Measurements from ENCODE around the gene ZNF460. TPM values are rescaled to one million over a fixed set of nuclear protein-coding genes. Genes with fewer than 3 reads are reported as not detected.
A peak's percentile ranks its signal among the peaks of the same experiment; 100 is the strongest.

The ZNF460 gene
- total and polyA plus RNA-seq, 10 of the 15 experiments (the other 5 are each of a cell fraction or from before 2014, with no cell fraction given): 0.15 to 43.0 (median 8.7) TPM

DNA sequence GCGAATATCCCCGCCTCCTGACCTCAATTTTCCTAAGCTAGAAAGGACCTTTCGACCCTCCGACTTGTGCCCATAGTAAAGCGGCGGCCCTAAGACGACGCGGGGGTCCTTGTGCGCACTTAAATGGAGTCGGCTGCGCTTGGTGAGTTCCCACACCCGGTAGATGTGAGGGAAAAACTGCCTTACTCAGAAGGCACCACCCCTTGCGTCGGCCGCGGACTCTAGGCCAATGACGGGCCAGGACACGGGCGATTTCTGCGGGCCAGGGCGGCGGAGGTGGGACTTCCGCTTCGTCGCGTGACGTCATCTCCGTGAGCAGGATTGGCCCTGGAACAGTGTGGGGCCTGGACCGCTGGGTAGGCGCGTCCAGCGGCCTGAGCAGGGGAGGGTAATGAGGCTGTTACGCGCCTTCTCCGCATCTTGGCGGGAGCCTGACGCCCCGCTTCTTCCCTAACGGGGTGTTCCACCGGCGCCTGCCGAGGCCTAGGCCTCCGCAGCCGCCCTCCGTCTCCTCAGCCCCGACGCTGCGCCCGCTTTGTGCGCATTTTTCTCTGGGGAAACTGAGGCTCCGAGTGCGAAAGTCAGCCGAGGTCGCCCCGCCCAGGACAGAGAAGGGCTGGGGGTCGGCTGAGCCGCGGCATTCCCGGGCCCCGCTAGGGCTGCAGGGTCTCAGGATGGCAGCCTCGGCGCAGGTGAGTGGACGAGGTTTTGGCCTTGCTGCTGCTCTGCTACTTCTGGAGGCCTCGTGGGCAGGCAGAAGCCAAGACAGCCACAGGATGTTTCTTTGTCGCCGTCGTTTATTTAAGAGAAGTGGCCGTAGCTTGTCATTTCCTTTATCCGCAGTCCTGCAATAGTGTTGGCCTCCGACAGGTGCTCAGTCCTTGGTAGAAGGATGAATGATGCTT is 40.1 kb downstream of the ZNF460 start, which contains the start of gene ZNF543 (continued):
- TF ChIP-seq NR2C1 (IDR thresholded peaks at IDR 0.05) (peak; percentile 48; the same call in 1 of the 2 replicates), NBN (IDR thresholded peaks at IDR 0.05) (peak; percentile 100), ZNF274 (IDR thresholded peaks at IDR 0.05; ENCODE audit: insufficient read depth, insufficient read length) (no peak), CBX3 (IDR thresholded peaks at IDR 0.05; ENCODE audit: borderline replicate concordance, low read depth) (no peak), MYB (IDR thresholded peaks at IDR 0.05; ENCODE audit: borderline replicate concordance, low read depth, low read length) (no peak), RBBP5 (conservative IDR thresholded peaks at IDR 0.05) (no peak), RFX5 (IDR thresholded peaks at IDR 0.05; ENCODE audit: low read depth, low read length) (peak; percentile 72), JUND (IDR thresholded peaks at IDR 0.05; ENCODE audit: low read depth, low read length) (peak; percentile 85), NFYB (IDR thresholded peaks at IDR 0.05; ENCODE audit: insufficient read depth, low read depth, low read length) (peak; percentile 61; the same call in 1 of the 2 replicates), NR2C2 (IDR thresholded peaks at IDR 0.05; ENCODE audit: borderline replicate concordance, control insufficient read depth, insufficient read length, low read depth) (no peak), NFYA (IDR thresholded peaks at IDR 0.05; ENCODE audit: borderline replicate concordance, low read depth, low read length) (no peak), CHD4 (IDR thresholded peaks at IDR 0.05) (no peak), HDGF (IDR thresholded peaks at IDR 0.05) (no peak; the same call in 1 of the 2 replicates), IKZF2 (IDR thresholded peaks at IDR 0.05) (no peak; a peak in 1 of 4 replicates), KLF5 (IDR thresholded peaks at IDR 0.05; ENCODE audit: partially characterized antibody) (peak; percentile 65), BRCA1 (IDR thresholded peaks at IDR 0.05; ENCODE audit: low read depth, low read length) (peak; percentile 43; the same call in 1 of the 2 replicates), SPI1 (IDR thresholded peaks at IDR 0.05; ENCODE audit: borderline replicate concordance, insufficient read depth, low read depth, low read length) (peak; percentile 50; the same call in 1 of the 2 replicates), CHD2 (IDR thresholded peaks at IDR 0.05; ENCODE audit: borderline replicate concordance, low read depth, low read length) (peak; percentile 84), BMI1 (IDR thresholded peaks at IDR 0.05; ENCODE audit: borderline replicate concordance) (no peak), PML (IDR thresholded peaks at IDR 0.05; ENCODE audit: low read length) (peak; percentile 87), SMC3 (IDR thresholded peaks at IDR 0.05; ENCODE audit: borderline replicate concordance, low read length) (no peak; the same call in 1 of the 2 replicates), JUNB (IDR thresholded peaks at IDR 0.05) (no peak), SP1 (IDR thresholded peaks at IDR 0.05; ENCODE audit: low read depth, low read length) (peak; percentile 81), DPF2 (IDR thresholded peaks at IDR 0.05) (0 out of 2 replicates have a peak, but pooled peaks have one; percentile 51)
- TF ChIP-seq, protein P1, sequence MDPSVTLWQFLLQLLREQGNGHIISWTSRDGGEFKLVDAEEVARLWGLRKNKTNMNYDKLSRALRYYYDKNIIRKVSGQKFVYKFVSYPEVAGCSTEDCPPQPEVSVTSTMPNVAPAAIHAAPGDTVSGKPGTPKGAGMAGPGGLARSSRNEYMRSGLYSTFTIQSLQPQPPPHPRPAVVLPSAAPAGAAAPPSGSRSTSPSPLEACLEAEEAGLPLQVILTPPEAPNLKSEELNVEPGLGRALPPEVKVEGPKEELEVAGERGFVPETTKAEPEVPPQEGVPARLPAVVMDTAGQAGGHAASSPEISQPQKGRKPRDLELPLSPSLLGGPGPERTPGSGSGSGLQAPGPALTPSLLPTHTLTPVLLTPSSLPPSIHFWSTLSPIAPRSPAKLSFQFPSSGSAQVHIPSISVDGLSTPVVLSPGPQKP (IDR thresholded peaks at IDR 0.05; ENCODE audit: low read depth, low read length): no peak
- TF ChIP-seq, protein P2, sequence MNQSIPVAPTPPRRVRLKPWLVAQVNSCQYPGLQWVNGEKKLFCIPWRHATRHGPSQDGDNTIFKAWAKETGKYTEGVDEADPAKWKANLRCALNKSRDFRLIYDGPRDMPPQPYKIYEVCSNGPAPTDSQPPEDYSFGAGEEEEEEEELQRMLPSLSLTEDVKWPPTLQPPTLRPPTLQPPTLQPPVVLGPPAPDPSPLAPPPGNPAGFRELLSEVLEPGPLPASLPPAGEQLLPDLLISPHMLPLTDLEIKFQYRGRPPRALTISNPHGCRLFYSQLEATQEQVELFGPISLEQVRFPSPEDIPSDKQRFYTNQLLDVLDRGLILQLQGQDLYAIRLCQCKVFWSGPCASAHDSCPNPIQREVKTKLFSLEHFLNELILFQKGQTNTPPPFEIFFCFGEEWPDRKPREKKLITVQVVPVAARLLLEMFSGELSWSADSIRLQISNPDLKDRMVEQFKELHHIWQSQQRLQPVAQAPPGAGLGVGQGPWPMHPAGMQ (IDR thresholded peaks at IDR 0.05; ENCODE audit: borderline replicate concordance): no peak
- TF ChIP-seq, protein P3, sequence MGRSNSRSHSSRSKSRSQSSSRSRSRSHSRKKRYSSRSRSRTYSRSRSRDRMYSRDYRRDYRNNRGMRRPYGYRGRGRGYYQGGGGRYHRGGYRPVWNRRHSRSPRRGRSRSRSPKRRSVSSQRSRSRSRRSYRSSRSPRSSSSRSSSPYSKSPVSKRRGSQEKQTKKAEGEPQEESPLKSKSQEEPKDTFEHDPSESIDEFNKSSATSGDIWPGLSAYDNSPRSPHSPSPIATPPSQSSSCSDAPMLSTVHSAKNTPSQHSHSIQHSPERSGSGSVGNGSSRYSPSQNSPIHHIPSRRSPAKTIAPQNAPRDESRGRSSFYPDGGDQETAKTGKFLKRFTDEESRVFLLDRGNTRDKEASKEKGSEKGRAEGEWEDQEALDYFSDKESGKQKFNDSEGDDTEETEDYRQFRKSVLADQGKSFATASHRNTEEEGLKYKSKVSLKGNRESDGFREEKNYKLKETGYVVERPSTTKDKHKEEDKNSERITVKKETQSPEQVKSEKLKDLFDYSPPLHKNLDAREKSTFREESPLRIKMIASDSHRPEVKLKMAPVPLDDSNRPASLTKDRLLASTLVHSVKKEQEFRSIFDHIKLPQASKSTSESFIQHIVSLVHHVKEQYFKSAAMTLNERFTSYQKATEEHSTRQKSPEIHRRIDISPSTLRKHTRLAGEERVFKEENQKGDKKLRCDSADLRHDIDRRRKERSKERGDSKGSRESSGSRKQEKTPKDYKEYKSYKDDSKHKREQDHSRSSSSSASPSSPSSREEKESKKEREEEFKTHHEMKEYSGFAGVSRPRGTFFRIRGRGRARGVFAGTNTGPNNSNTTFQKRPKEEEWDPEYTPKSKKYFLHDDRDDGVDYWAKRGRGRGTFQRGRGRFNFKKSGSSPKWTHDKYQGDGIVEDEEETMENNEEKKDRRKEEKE (IDR thresholded peaks at IDR 0.05): no peak
